A673 (cell line): ENCODE measurements around the gene FGF12.

Experiments used
- CTCF ChIP-seq: fragments of 300-800, 200-600 bp; sonication (generic); conservative IDR thresholded peaks from 2 replicates; pipeline ENCODE4 v1.5.1; 2017; ENCODE audit warnings: low read depth, mild to moderate bottlenecking, antibody characterized with exemption, low read length, moderate library complexity, mixed read lengths
- EZH2 ChIP-seq: fragments of 200-600 bp; sonication (generic); IDR thresholded peaks from 2 replicates; pipeline ENCODE4 v1.6.1; 2017; ENCODE audit warnings: borderline replicate concordance, low read depth, mild to moderate bottlenecking, mixed read lengths, antibody characterized with exemption, low read length; ENCODE audit not compliant: poor library complexity, severe bottlenecking

- TF ChIP-seq CTCF = no peak
- no peak for TF ChIP-seq EZH2
Observed at GRCh38 chr3:192577271-192577670, 150.1 kb downstream of the FGF12 start.
